ENCODE measurements around the gene BICD1. TPM values are rescaled to one million over a fixed set of nuclear protein-coding genes. Genes with fewer than 3 reads are reported as not detected.

The BICD1 gene
- total RNA-seq, 1 experiment from 2014 or later: 45.6 TPM

DNA sequence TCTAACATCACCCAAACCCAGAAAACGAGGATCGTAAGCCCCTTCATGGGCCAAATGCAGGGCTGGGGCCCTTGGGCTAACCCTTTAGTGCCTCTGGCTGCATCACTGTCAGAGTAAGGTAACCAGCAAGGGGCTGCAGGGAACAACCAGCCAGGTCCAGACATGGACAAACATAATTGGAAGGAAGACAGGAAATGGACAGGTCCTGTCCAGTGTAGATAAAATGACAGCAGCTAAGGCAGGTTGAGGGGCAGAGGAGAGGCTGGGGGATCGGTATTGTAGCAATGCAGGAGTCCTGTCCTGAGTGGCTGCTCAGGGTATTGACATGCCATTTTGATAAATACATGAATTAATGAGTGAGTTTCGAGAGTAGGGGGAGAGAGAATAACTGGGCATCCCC, 29.8 kb downstream of the BICD1 start:
- H3K4me3 Mint-ChIP-seq (ENCODE audit: low read depth, unreplicated experiment): peak overlapping the region; percentile 23
- intact Hi-C loops (cut with micrococcal nuclease; ENCODE audit: unreplicated experiment): loop anchor here (10.0 kb wide), 1 partner anchor 168 kb away; no protein-coding TSS in a partner anchor
- no peaks in the 10 kb centered on the region for H3K27me3 Mint-ChIP-seq (ENCODE audit: unreplicated experiment)
- no peak for DNase-seq
- H3K4me1 Mint-ChIP-seq (ENCODE audit: low read depth, unreplicated experiment): peaks cover 42% of the 10 kb centered on the region
- peak overlapping the region; percentile 78 for H3K27ac Mint-ChIP-seq (ENCODE audit: unreplicated experiment)
- BruUV-seq (replicated peaks): no TSS peak
- no peaks in the 10 kb centered on the region for H3K9me3 Mint-ChIP-seq (ENCODE audit: low read depth, unreplicated experiment)
- TF ChIP-seq, protein P1, sequence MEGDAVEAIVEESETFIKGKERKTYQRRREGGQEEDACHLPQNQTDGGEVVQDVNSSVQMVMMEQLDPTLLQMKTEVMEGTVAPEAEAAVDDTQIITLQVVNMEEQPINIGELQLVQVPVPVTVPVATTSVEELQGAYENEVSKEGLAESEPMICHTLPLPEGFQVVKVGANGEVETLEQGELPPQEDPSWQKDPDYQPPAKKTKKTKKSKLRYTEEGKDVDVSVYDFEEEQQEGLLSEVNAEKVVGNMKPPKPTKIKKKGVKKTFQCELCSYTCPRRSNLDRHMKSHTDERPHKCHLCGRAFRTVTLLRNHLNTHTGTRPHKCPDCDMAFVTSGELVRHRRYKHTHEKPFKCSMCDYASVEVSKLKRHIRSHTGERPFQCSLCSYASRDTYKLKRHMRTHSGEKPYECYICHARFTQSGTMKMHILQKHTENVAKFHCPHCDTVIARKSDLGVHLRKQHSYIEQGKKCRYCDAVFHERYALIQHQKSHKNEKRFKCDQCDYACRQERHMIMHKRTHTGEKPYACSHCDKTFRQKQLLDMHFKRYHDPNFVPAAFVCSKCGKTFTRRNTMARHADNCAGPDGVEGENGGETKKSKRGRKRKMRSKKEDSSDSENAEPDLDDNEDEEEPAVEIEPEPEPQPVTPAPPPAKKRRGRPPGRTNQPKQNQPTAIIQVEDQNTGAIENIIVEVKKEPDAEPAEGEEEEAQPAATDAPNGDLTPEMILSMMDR (IDR thresholded peaks at IDR 0.05; ENCODE audit: unreplicated experiment): no peak
- CTCF ChIA-PET: interaction anchor here (0.6 kb wide), 1 partner anchor 76 kb away, joined by 4 read pairs; no protein-coding TSS in a partner anchor
- no peaks in the 10 kb centered on the region for H3K36me3 Mint-ChIP-seq (ENCODE audit: insufficient read depth, unreplicated experiment)

- Mint-ChIP-seq H3K27ac (ENCODE audit: unreplicated experiment) (no peak overlapping the region), H3K9me3 (ENCODE audit: low read depth, unreplicated experiment) (no peaks in the 10 kb centered on the region), H3K27me3 (ENCODE audit: unreplicated experiment) (no peaks in the 10 kb centered on the region), H3K4me3 (ENCODE audit: low read depth, unreplicated experiment) (no peak overlapping the region), H3K36me3 (ENCODE audit: insufficient read depth, unreplicated experiment) (no peaks in the 10 kb centered on the region), H3K4me1 (ENCODE audit: low read depth, unreplicated experiment) (peaks cover 22% of the 10 kb centered on the region)
- CTCF ChIA-PET: interaction anchor here (0.6 kb wide), 1 partner anchor 25 kb away, joined by 3 read pairs; no protein-coding TSS in a partner anchor
- no TSS peak for BruUV-seq (replicated peaks)
- intact Hi-C loops (cut with micrococcal nuclease; ENCODE audit: unreplicated experiment): loop anchor here (10.0 kb wide), 1 partner anchor 166 kb away; no protein-coding TSS in a partner anchor
- no peak for DNase-seq
- TF ChIP-seq, protein P1 (IDR thresholded peaks at IDR 0.05; ENCODE audit: unreplicated experiment): no peak
Observed at GRCh38 chr12:32139064-32139421, 32.4 kb downstream of the BICD1 start.

GRCh38 chr12:32140877-32141276, 34.2 kb downstream of the BICD1 start:
- no peaks in the 10 kb centered on the region for H3K36me3 Mint-ChIP-seq (ENCODE audit: insufficient read depth, unreplicated experiment)
- intact Hi-C loops (cut with micrococcal nuclease; ENCODE audit: unreplicated experiment): no loop called here
- no peaks in the 10 kb centered on the region for H3K27me3 Mint-ChIP-seq (ENCODE audit: unreplicated experiment)
- CTCF ChIA-PET: no interaction called here
- no TSS peak for BruUV-seq (replicated peaks)
- TF ChIP-seq, protein P1 (IDR thresholded peaks at IDR 0.05; ENCODE audit: unreplicated experiment): no peak
- H3K4me3 Mint-ChIP-seq (ENCODE audit: low read depth, unreplicated experiment): no peak overlapping the region
- no peaks in the 10 kb centered on the region for H3K9me3 Mint-ChIP-seq (ENCODE audit: low read depth, unreplicated experiment)
- H3K27ac Mint-ChIP-seq (ENCODE audit: unreplicated experiment): no peak overlapping the region
- H3K4me1 Mint-ChIP-seq (ENCODE audit: low read depth, unreplicated experiment): peaks cover 10% of the 10 kb centered on the region
- DNase-seq: no peak

GRCh38 chr12:32145096-32145495, 38.4 kb downstream of the BICD1 start:
- H3K4me1 Mint-ChIP-seq (ENCODE audit: low read depth, unreplicated experiment): no peaks in the 10 kb centered on the region
- BruUV-seq (replicated peaks): no TSS peak

More at GRCh38 chr12:32145096-32145495, 38.4 kb downstream of the BICD1 start:
- Mint-ChIP-seq H3K4me3 (ENCODE audit: low read depth, unreplicated experiment) (no peak overlapping the region), H3K27ac (ENCODE audit: unreplicated experiment) (no peak overlapping the region), H3K9me3 (ENCODE audit: low read depth, unreplicated experiment) (no peaks in the 10 kb centered on the region), H3K36me3 (ENCODE audit: insufficient read depth, unreplicated experiment) (peaks cover 2% of the 10 kb centered on the region), H3K27me3 (ENCODE audit: unreplicated experiment) (no peaks in the 10 kb centered on the region)
- TF ChIP-seq, protein P1 (IDR thresholded peaks at IDR 0.05; ENCODE audit: unreplicated experiment): no peak
- intact Hi-C loops (cut with micrococcal nuclease; ENCODE audit: unreplicated experiment): no loop called here
- DNase-seq: no peak
- CTCF ChIA-PET: interaction anchor here (0.5 kb wide), 1 partner anchor 25 kb away, joined by 4 read pairs; no protein-coding TSS in a partner anchor
